H9 (cell line): ENCODE measurements around the gene DPH6. TPM values are rescaled to one million over a fixed set of nuclear protein-coding genes. Genes with fewer than 3 reads are reported as not detected.

ENCODE experiments used
- DNase-seq: peaks from one replicate; pipeline ENCODE4 v3.0.0-alpha.2; 2017
- H2AFZ ChIP-seq: one replicate; pipeline ENCODE4 v1.6.1; 2013; ENCODE audit warnings: mild to moderate bottlenecking, low read length, control low read depth, moderate library complexity
- H2AK5ac ChIP-seq: 2 replicates; pipeline ENCODE4 v1.6.1; 2013; ENCODE audit warnings: low read length, control low read depth, mixed read lengths; ENCODE audit not compliant: insufficient read length
- H2BK120ac ChIP-seq: one replicate; pipeline ENCODE4 v1.6.1; 2013; ENCODE audit warnings: low read depth, mild to moderate bottlenecking, low read length, control low read depth, inconsistent platforms; ENCODE audit not compliant: poor library complexity, severe bottlenecking
- H2BK12ac ChIP-seq: 2 replicates; pipeline ENCODE4 v1.6.1; 2013; ENCODE audit warnings: low read length, control low read depth, mixed read lengths, low read depth; ENCODE audit not compliant: insufficient read length
- H2BK15ac ChIP-seq: 2 replicates; pipeline ENCODE4 v1.6.1; 2013; ENCODE audit warnings: low read depth, low read length, control low read depth
- H2BK20ac ChIP-seq: one replicate; pipeline ENCODE4 v1.6.1; 2013; ENCODE audit warnings: low read depth, mild to moderate bottlenecking, low read length, control low read depth, inconsistent platforms; ENCODE audit not compliant: poor library complexity, severe bottlenecking
- H2BK5ac ChIP-seq: 2 replicates; pipeline ENCODE4 v1.6.1; 2013; ENCODE audit warnings: low read length, control low read depth, mixed read lengths; ENCODE audit not compliant: insufficient read length
- H3K14ac ChIP-seq: 2 replicates; pipeline ENCODE4 v1.6.1; 2013; ENCODE audit warnings: low read length, control low read depth; ENCODE audit not compliant: insufficient read depth
- H3K18ac ChIP-seq: 2 replicates; pipeline ENCODE4 v1.6.1; 2013; ENCODE audit warnings: low read depth, mild to moderate bottlenecking, mixed read lengths, low read length, control low read depth; ENCODE audit not compliant: insufficient read length
- H3K23ac ChIP-seq: 2 replicates; pipeline ENCODE4 v1.6.1; 2013; ENCODE audit warnings: low read length, control low read depth, mixed read lengths, low read depth; ENCODE audit not compliant: insufficient read length
- H3K23me2 ChIP-seq: 2 replicates; pipeline ENCODE4 v1.6.1; 2013; ENCODE audit warnings: low read depth, mild to moderate bottlenecking, mixed read lengths, low read length, control low read depth; ENCODE audit not compliant: insufficient read length, poor library complexity, severe bottlenecking
- H3K27ac ChIP-seq: 2 replicates; pipeline ENCODE4 v1.5.1; 2013; ENCODE audit warnings: low read length, control low read depth, mixed read lengths, low read depth; ENCODE audit not compliant: insufficient read length
- H3K27me3 ChIP-seq: 2 replicates; pipeline ENCODE4 v1.6.1; 2013; ENCODE audit warnings: low read length, control low read depth, inconsistent platforms; ENCODE audit not compliant: insufficient read depth
- H3K4ac ChIP-seq: 2 replicates; pipeline ENCODE4 v1.6.1; 2013; ENCODE audit warnings: low read depth, mild to moderate bottlenecking, control low read depth, inconsistent platforms, low read length, moderate library complexity
- H3K4me1 ChIP-seq: 2 replicates; pipeline ENCODE4 v1.6.1; 2013; ENCODE audit warnings: low read length, control low read depth, inconsistent platforms; ENCODE audit not compliant: insufficient read depth
- H3K4me2 ChIP-seq: 2 replicates; pipeline ENCODE4 v1.6.1; 2013; ENCODE audit warnings: low read length, control low read depth, mixed read lengths; ENCODE audit not compliant: insufficient read length, insufficient read depth
- H3K56ac ChIP-seq: 2 replicates; pipeline ENCODE4 v1.6.1; 2013; ENCODE audit warnings: low read depth, mild to moderate bottlenecking, mixed read lengths, low read length, control low read depth; ENCODE audit not compliant: insufficient read length
- H3K79me1 ChIP-seq: 2 replicates; pipeline ENCODE4 v1.6.1; 2013; ENCODE audit warnings: low read depth, mild to moderate bottlenecking, moderate library complexity, low read length, control low read depth, inconsistent platforms; ENCODE audit not compliant: insufficient read depth, poor library complexity, severe bottlenecking
- H3K79me2 ChIP-seq: 2 replicates; pipeline ENCODE4 v1.6.1; 2013; ENCODE audit warnings: low read length, control low read depth, inconsistent platforms; ENCODE audit not compliant: insufficient read depth
- H3K9ac ChIP-seq: 2 replicates; pipeline ENCODE4 v1.6.1; 2013; ENCODE audit warnings: low read length, control low read depth, mixed read lengths; ENCODE audit not compliant: insufficient read length; ENCODE audit errors: extremely low read depth
- H3K9me3 ChIP-seq: one replicate; pipeline ENCODE4 v1.6.1; 2013; ENCODE audit warnings: low read depth, low read length, inconsistent platforms; ENCODE audit not compliant: control insufficient read depth
- H3T11ph ChIP-seq: one replicate; pipeline ENCODE4 v1.6.1; 2013; ENCODE audit warnings: mild to moderate bottlenecking, low read length, control low read depth, inconsistent platforms
- H4K20me1 ChIP-seq: one replicate; pipeline ENCODE4 v1.6.1; 2013; ENCODE audit not compliant: control insufficient read depth, insufficient read length, insufficient read depth
- H4K5ac ChIP-seq: 2 replicates; pipeline ENCODE4 v1.6.1; 2013; ENCODE audit warnings: low read depth, mild to moderate bottlenecking, mixed read lengths, low read length, control low read depth; ENCODE audit not compliant: insufficient read length
- H4K8ac ChIP-seq: replicated peaks from 2 replicates; pipeline ENCODE4 v1.6.1; 2013; ENCODE audit warnings: low read length, control low read depth, mixed read lengths, low read depth; ENCODE audit not compliant: insufficient read length
- H4K91ac ChIP-seq: 2 replicates; pipeline ENCODE4 v1.6.1; 2013; ENCODE audit warnings: low read depth, mild to moderate bottlenecking, moderate library complexity, mixed read lengths, low read length, control low read depth; ENCODE audit not compliant: insufficient read length
- H3K27ac Mint-ChIP-seq, 3 experiments: 2 replicates in 2 of 3; 3 replicates in 1 of 3; pipeline ENCODE4 v1.8.0; 2020 to 2021; ENCODE audit warnings: mixed read lengths in 3 of 3, mild to moderate bottlenecking in 1 of 3, moderate library complexity in 1 of 3
- H3K27me3 Mint-ChIP-seq: 2 replicates; pipeline ENCODE4 v1.8.0; 2021; ENCODE audit warnings: low read depth, mild to moderate bottlenecking, moderate library complexity, mixed read lengths
- H3K36me3 Mint-ChIP-seq, 3 experiments: 2 replicates in 2 of 3; 3 replicates in 1 of 3; pipeline ENCODE4 v1.8.0; 2020 to 2021; ENCODE audit warnings: low read depth in 3 of 3, mixed read lengths in 3 of 3; ENCODE audit not compliant: insufficient read depth in 1 of 3
- H3K4me1 Mint-ChIP-seq, 2 experiments: 2 replicates each; pipeline ENCODE4 v1.8.0; 2020; ENCODE audit warnings: mixed read lengths in 2 of 2
- H3K4me3 Mint-ChIP-seq, 2 experiments: 2 replicates in 1 of 2; 3 replicates in 1 of 2; pipeline ENCODE4 v1.8.0; 2020 to 2021; ENCODE audit warnings: mild to moderate bottlenecking in 2 of 2, mixed read lengths in 2 of 2, moderate library complexity in 1 of 2
- H3K9me3 Mint-ChIP-seq, 2 experiments: 2 replicates in 1 of 2; 3 replicates in 1 of 2; pipeline ENCODE4 v1.8.0; 2020; ENCODE audit warnings: mild to moderate bottlenecking in 2 of 2, mixed read lengths in 2 of 2, moderate library complexity in 1 of 2
- WGBS: extraction: QIAGEN DNeasy Blood & Tissue Kit; methylation state at CpG from one replicate; pipeline ENCODE4 v1.1.7; 2013; ENCODE audit warnings: missing lambda C conversion rate, low lambda C conversion rate, mixed read lengths; ENCODE audit not compliant: insufficient read length; ENCODE audit errors: extremely low coverage; 5-methylcytosine and 5-hydroxymethylcytosine counted together
- total RNA-seq: library from RNA; stranded (reverse); gene quantifications from 2 replicates; pipeline ENCODE4 v1.2.1, GENCODE V29; 2021
- TF ChIP-seq, protein P1 (sequence below): fragments of 200-600 bp; sonication (generic); conservative IDR thresholded peaks from 3 replicates; pipeline ENCODE4 v1.8.0; 2021; ENCODE audit warnings: antibody characterized with exemption, mild to moderate bottlenecking

DPH6 gene
- total RNA-seq, 1 experiment from 2014 or later, result 42.0 TPM

DNA sequence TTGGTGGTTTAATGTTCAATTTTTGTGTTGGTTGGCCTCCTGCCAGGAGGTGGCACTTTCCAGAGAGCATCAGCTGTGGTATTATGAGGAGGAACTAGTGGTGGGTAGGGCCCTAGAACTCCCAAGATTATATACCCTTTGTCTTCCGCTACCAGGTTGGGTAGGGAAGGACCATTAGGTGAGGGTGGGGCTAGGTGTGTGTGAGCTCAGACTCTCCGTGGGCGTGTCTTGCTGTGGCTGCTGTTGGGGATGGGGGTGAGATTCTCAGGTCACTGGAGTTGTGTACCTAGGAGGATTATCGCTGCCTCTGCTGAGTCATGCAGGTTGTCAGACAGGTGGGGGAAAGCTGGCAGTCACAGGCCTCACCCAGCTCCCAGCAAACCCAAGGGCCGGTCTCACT, 187.1 kb downstream of the DPH6 start:
- no peaks in the 10 kb centered on the region for H3K4me1 Mint-ChIP-seq
- peaks cover 15 to 61% (median 50%) of the 10 kb centered on the region in 3 experiments for H3K36me3 Mint-ChIP-seq
- no peak overlapping the region for H3K4me3 Mint-ChIP-seq
- H3T11ph ChIP-seq, result no peak overlapping the region
- H2AK5ac ChIP-seq, result no peak overlapping the region
- TF ChIP-seq, protein P1, sequence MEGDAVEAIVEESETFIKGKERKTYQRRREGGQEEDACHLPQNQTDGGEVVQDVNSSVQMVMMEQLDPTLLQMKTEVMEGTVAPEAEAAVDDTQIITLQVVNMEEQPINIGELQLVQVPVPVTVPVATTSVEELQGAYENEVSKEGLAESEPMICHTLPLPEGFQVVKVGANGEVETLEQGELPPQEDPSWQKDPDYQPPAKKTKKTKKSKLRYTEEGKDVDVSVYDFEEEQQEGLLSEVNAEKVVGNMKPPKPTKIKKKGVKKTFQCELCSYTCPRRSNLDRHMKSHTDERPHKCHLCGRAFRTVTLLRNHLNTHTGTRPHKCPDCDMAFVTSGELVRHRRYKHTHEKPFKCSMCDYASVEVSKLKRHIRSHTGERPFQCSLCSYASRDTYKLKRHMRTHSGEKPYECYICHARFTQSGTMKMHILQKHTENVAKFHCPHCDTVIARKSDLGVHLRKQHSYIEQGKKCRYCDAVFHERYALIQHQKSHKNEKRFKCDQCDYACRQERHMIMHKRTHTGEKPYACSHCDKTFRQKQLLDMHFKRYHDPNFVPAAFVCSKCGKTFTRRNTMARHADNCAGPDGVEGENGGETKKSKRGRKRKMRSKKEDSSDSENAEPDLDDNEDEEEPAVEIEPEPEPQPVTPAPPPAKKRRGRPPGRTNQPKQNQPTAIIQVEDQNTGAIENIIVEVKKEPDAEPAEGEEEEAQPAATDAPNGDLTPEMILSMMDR, result no peak
- H3K79me2 ChIP-seq, result no peaks in the 10 kb centered on the region
- H3K18ac ChIP-seq, result no peak overlapping the region
- no peak overlapping the region for H2BK120ac ChIP-seq
- no peaks in the 10 kb centered on the region for H3K27me3 ChIP-seq
- H4K5ac ChIP-seq, result no peak overlapping the region
- H3K23me2 ChIP-seq, result no peaks in the 10 kb centered on the region
- no peaks in the 10 kb centered on the region for H4K20me1 ChIP-seq
- H3K9me3 ChIP-seq, result peaks cover 20% of the 10 kb centered on the region
- no peak overlapping the region for H4K91ac ChIP-seq
- no CpG with 5 or more reads among the region's 5 CpGs for WGBS
- no peak overlapping the region for H3K4me2 ChIP-seq
- H2AFZ ChIP-seq, result no peak overlapping the region
- H2BK15ac ChIP-seq, result no peak overlapping the region
- no peak for DNase-seq
- H2BK12ac ChIP-seq, result no peak overlapping the region
- H3K79me1 ChIP-seq, result no peaks in the 10 kb centered on the region
- H2BK20ac ChIP-seq, result no peak overlapping the region
- H3K27me3 Mint-ChIP-seq, result peaks cover 4% of the 10 kb centered on the region
- H4K8ac ChIP-seq, result no peak overlapping the region
- H3K27ac Mint-ChIP-seq, result no peak overlapping the region
- no peak overlapping the region for H3K14ac ChIP-seq
- no peak overlapping the region for H2BK5ac ChIP-seq
- H3K27ac ChIP-seq, result no peak overlapping the region
- no peak overlapping the region for H3K9ac ChIP-seq
- H3K4ac ChIP-seq, result no peak overlapping the region
- peaks cover 53 to 68% of the 10 kb centered on the region in 2 experiments for H3K9me3 Mint-ChIP-seq
- no peak overlapping the region for H3K23ac ChIP-seq
- no peaks in the 10 kb centered on the region for H3K4me1 ChIP-seq
- no peak overlapping the region for H3K56ac ChIP-seq
